HEK293 (cell line): ENCODE data around the gene CDH23.

Experiments used
- CTCF ChIA-PET: fragments of 350-600 bp; formaldehyde crosslinking; extraction: SDS; loops from one replicate; lab custom pipeline; 2021; ENCODE audit warnings: antibody characterized with exemption; lab: Yijun Ruan, JAX
- POLR2A ChIA-PET: fragments of 300-600 bp; formaldehyde crosslinking; extraction: SDS; loops from one replicate; lab custom pipeline; 2020; ENCODE audit warnings: antibody characterized with exemption, inconsistent platforms; lab: Yijun Ruan, JAX
- H3K27ac ChIP-seq: fragments of 200-500 bp; sonication (Bioruptor generic); 2 replicates; pipeline ENCODE4 v1.5.1; 2014; ENCODE audit warnings: low read depth, low read length, control low read depth, inconsistent platforms; ENCODE audit errors: extremely low read depth
- H3K36me3 ChIP-seq, 2 experiments: fragments of 200-500 bp in 1 of 2; sonication (Bioruptor generic) in 1 of 2; 1 replicate in 1 of 2; 2 replicates in 1 of 2; pipeline ENCODE4 v1.5.1; 2014 to 2017; ENCODE audit warnings: inconsistent platforms in 2 of 2, low read length in 2 of 2; ENCODE audit not compliant: control insufficient read depth in 2 of 2, insufficient read depth in 1 of 2
- H3K4me1 ChIP-seq: fragments of 200-500 bp; sonication (Bioruptor generic); 2 replicates; pipeline ENCODE4 v1.5.1; 2014; ENCODE audit warnings: mild to moderate bottlenecking, low read length, inconsistent platforms; ENCODE audit not compliant: control insufficient read depth, insufficient read depth
- H3K4me3 ChIP-seq: 2 replicates; pipeline ENCODE4 v1.5.1; 2011; ENCODE audit warnings: low read depth, mild to moderate bottlenecking, control low read depth, low read length, moderate library complexity
- H3K9me3 ChIP-seq: fragments of 200-500 bp; sonication (Bioruptor generic); 2 replicates; pipeline ENCODE4 v1.5.1; 2014; ENCODE audit warnings: low read depth, low read length, inconsistent platforms; ENCODE audit not compliant: control insufficient read depth, insufficient read depth
- GFI1B ChIP-seq: fragments of 450-650 bp; formaldehyde crosslinking; IDR thresholded peaks from 2 replicates; pipeline ENCODE4 v1.5.1; 2016; ENCODE audit warnings: missing biosample characterization, missing genetic modification characterization
- GLI2 ChIP-seq: fragments of 450-650 bp; formaldehyde crosslinking; IDR thresholded peaks from 2 replicates; pipeline ENCODE4; 2017; ENCODE audit warnings: missing biosample characterization, missing genetic modification characterization, low read depth, borderline replicate concordance
- GLIS1 ChIP-seq: fragments of 450-650 bp; formaldehyde crosslinking; IDR thresholded peaks from 2 replicates; pipeline ENCODE4 v1.5.1; 2016; ENCODE audit warnings: missing biosample characterization, missing genetic modification characterization
- KLF16 ChIP-seq: fragments of 450-650 bp; formaldehyde crosslinking; IDR thresholded peaks from 2 replicates; pipeline ENCODE4 v1.5.1; 2017; ENCODE audit warnings: missing biosample characterization, missing genetic modification characterization
- KLF7 ChIP-seq: fragments of 450-650 bp; formaldehyde crosslinking; IDR thresholded peaks from 2 replicates; pipeline ENCODE4 v1.5.1; 2016; ENCODE audit warnings: missing biosample characterization, missing genetic modification characterization, borderline replicate concordance
- MEIS1 ChIP-seq: sonication (generic); formaldehyde crosslinking; IDR thresholded peaks from 2 replicates; pipeline ENCODE4 v1.8.1; 2022; ENCODE audit warnings: missing genetic modification reagents, mild to moderate bottlenecking, borderline replicate concordance
- PRDM1 ChIP-seq: fragments of 450-650 bp; formaldehyde crosslinking; IDR thresholded peaks from 2 replicates; pipeline ENCODE4; 2016; ENCODE audit warnings: missing biosample characterization, missing genetic modification characterization
- RBAK ChIP-seq: fragments of 450-650 bp; formaldehyde crosslinking; IDR thresholded peaks from 2 replicates; pipeline ENCODE4 v1.5.1; 2016; ENCODE audit warnings: missing biosample characterization, missing genetic modification characterization
- YY2 ChIP-seq: fragments of 450-650 bp; formaldehyde crosslinking; IDR thresholded peaks from 2 replicates; pipeline ENCODE4 v1.5.1; 2016; ENCODE audit warnings: missing biosample characterization, missing genetic modification characterization
- ZBTB17 ChIP-seq: fragments of 450-650 bp; formaldehyde crosslinking; IDR thresholded peaks from 2 replicates; pipeline ENCODE4 v1.5.1; 2016; ENCODE audit warnings: missing biosample characterization, missing genetic modification characterization
- ZBTB20 ChIP-seq: fragments of 450-650 bp; formaldehyde crosslinking; IDR thresholded peaks from 2 replicates; pipeline ENCODE4 v1.5.1; 2016; ENCODE audit warnings: missing biosample characterization, missing genetic modification characterization
- ZFP69B ChIP-seq: fragments of 450-650 bp; formaldehyde crosslinking; IDR thresholded peaks from 2 replicates; pipeline ENCODE4 v1.5.1; 2016; ENCODE audit warnings: missing biosample characterization, missing genetic modification characterization
- ZNF146 ChIP-seq: fragments of 450-650 bp; formaldehyde crosslinking; IDR thresholded peaks from 2 replicates; pipeline ENCODE4 v1.5.1; 2016; ENCODE audit warnings: missing biosample characterization, missing genetic modification characterization
- ZNF16 ChIP-seq: fragments of 450-650 bp; formaldehyde crosslinking; IDR thresholded peaks from 2 replicates; pipeline ENCODE4 v1.5.1; 2016; ENCODE audit warnings: low read depth, missing biosample characterization, missing genetic modification characterization
- ZNF174 ChIP-seq: fragments of 450-650 bp; formaldehyde crosslinking; IDR thresholded peaks from 2 replicates; pipeline ENCODE4 v1.5.0; 2017; ENCODE audit warnings: missing biosample characterization, mild to moderate bottlenecking, missing genetic modification characterization
- ZNF223 ChIP-seq: fragments of 450-650 bp; formaldehyde crosslinking; IDR thresholded peaks from 2 replicates; pipeline ENCODE4 v1.5.1; 2016; ENCODE audit warnings: missing biosample characterization, missing genetic modification characterization
- ZNF248 ChIP-seq: fragments of 450-650 bp; formaldehyde crosslinking; IDR thresholded peaks from 2 replicates; pipeline ENCODE4 v1.5.1; 2017; ENCODE audit warnings: missing biosample characterization, missing genetic modification characterization
- ZNF266 ChIP-seq: fragments of 450-650 bp; formaldehyde crosslinking; IDR thresholded peaks from 2 replicates; pipeline ENCODE4 v1.5.1; 2016; ENCODE audit warnings: missing biosample characterization, missing genetic modification characterization, low read depth
- ZNF433 ChIP-seq: fragments of 450-650 bp; formaldehyde crosslinking; IDR thresholded peaks from 2 replicates; pipeline ENCODE4 v1.5.1; 2016; ENCODE audit warnings: missing biosample characterization, missing genetic modification characterization, low read depth
- ZNF501 ChIP-seq: fragments of 450-650 bp; formaldehyde crosslinking; IDR thresholded peaks from 2 replicates; pipeline ENCODE4 v1.5.1; 2016; ENCODE audit warnings: missing biosample characterization, missing genetic modification characterization
- ZNF514 ChIP-seq: fragments of 450-650 bp; formaldehyde crosslinking; IDR thresholded peaks from 2 replicates; pipeline ENCODE4 v1.5.1; 2016; ENCODE audit warnings: missing biosample characterization, missing genetic modification characterization
- ZNF521 ChIP-seq: fragments of 450-650 bp; formaldehyde crosslinking; IDR thresholded peaks from 2 replicates; pipeline ENCODE4 v1.5.1; 2017; ENCODE audit warnings: missing biosample characterization, mild to moderate bottlenecking, missing genetic modification characterization
- ZNF544 ChIP-seq: fragments of 450-650 bp; formaldehyde crosslinking; IDR thresholded peaks from 2 replicates; pipeline ENCODE4 v1.5.0; 2017; ENCODE audit warnings: missing biosample characterization, missing genetic modification characterization
- ZNF558 ChIP-seq: fragments of 450-650 bp; formaldehyde crosslinking; IDR thresholded peaks from 2 replicates; pipeline ENCODE4 v1.5.1; 2016; ENCODE audit warnings: missing biosample characterization, missing genetic modification characterization
- ZNF626 ChIP-seq: fragments of 450-650 bp; sonication (Bioruptor Pico); formaldehyde crosslinking; IDR thresholded peaks from 2 replicates; pipeline ENCODE4 v1.5.1; 2018; ENCODE audit warnings: missing biosample characterization, missing genetic modification characterization, inconsistent platforms
- ZNF639 ChIP-seq: fragments of 450-650 bp; formaldehyde crosslinking; IDR thresholded peaks from 2 replicates; pipeline ENCODE4 v1.5.1; 2016; ENCODE audit warnings: missing biosample characterization, missing genetic modification characterization
- ZNF707 ChIP-seq: fragments of 450-650 bp; formaldehyde crosslinking; IDR thresholded peaks from 2 replicates; pipeline ENCODE4 v1.5.1; 2016; ENCODE audit warnings: missing biosample characterization, missing genetic modification characterization
- ZSCAN23 ChIP-seq: fragments of 450-650 bp; formaldehyde crosslinking; IDR thresholded peaks from 2 replicates; pipeline ENCODE4 v1.5.1; 2016; ENCODE audit warnings: missing biosample characterization, missing genetic modification characterization
- TF ChIP-seq, protein P1 (sequence below): fragments of 450-650 bp; formaldehyde crosslinking; IDR thresholded peaks from 2 replicates; pipeline ENCODE4 v1.5.1; 2016; ENCODE audit warnings: missing biosample characterization, missing genetic modification characterization
- TF ChIP-seq, protein P2 (sequence below): fragments of 450-650 bp; formaldehyde crosslinking; IDR thresholded peaks from 2 replicates; pipeline ENCODE4 v1.5.1; 2016; ENCODE audit warnings: missing biosample characterization, missing genetic modification characterization

Gene CDH23

GRCh38 chr10:71857934-71858890, 461.5 kb downstream of the CDH23 start:
- POLR2A ChIA-PET: interaction anchor here (3.0 kb wide), 1 partner anchor 8 kb away, joined by 53 read pairs; the partner anchor contains the start of gene PSAP
- H3K27ac ChIP-seq: no peak overlapping the region
- CTCF ChIA-PET: no interaction called here

GRCh38 chr10:71860243-71861029, 463.7 kb downstream of the CDH23 start:
- Histone ChIP-seq H3K9me3 (no peaks in the 10 kb centered on the region), H3K4me1 (peaks cover 8% of the 10 kb centered on the region), H3K4me3 (no peak overlapping the region), H3K27ac (peak overlapping the region; percentile 57), H3K36me3 (no peaks in the 10 kb centered on the region)
- ChIA-PET POLR2A (interaction anchor here (0.7 to 3.0 kb wide), 4 partner anchors 10 to 415 kb away, joined by 3 to 53 read pairs (median 5); partner anchors contain the start of gene PSAP), CTCF (interaction anchor here (0.5 to 1.8 kb wide), 4 partner anchors 20 to 1254 kb away, joined by 3 to 4 read pairs (median 3); no protein-coding TSS in a partner anchor)
- TF ChIP-seq ZSCAN23 (tag by site-specific recombination) (no peak), ZBTB20 (tag by site-specific recombination) (no peak), MEIS1 (CRISPR knock-in tag) (no peak), ZNF514 (tag by site-specific recombination) (no peak), ZNF248 (tag by site-specific recombination) (no peak), ZNF223 (tag by site-specific recombination) (no peak), ZNF16 (tag by site-specific recombination) (no peak), ZNF544 (tag by site-specific recombination) (no peak), ZNF266 (no peak), ZNF501 (no peak; the same call in 1 of the 2 replicates), ZNF626 (tag by site-specific recombination) (no peak), GLIS1 (tag by site-specific recombination) (peak; percentile 89), GFI1B (tag by site-specific recombination) (no peak), KLF7 (no peak), ZNF639 (tag by site-specific recombination) (peak; percentile 77; the same call in 1 of the 2 replicates), KLF16 (tag by site-specific recombination) (no peak), ZFP69B (peak; percentile 97), ZNF146 (tag by site-specific recombination) (no peak), GLI2 (tag by site-specific recombination) (no peak), ZNF433 (tag by site-specific recombination) (no peak)
- TF ChIP-seq, protein P1, sequence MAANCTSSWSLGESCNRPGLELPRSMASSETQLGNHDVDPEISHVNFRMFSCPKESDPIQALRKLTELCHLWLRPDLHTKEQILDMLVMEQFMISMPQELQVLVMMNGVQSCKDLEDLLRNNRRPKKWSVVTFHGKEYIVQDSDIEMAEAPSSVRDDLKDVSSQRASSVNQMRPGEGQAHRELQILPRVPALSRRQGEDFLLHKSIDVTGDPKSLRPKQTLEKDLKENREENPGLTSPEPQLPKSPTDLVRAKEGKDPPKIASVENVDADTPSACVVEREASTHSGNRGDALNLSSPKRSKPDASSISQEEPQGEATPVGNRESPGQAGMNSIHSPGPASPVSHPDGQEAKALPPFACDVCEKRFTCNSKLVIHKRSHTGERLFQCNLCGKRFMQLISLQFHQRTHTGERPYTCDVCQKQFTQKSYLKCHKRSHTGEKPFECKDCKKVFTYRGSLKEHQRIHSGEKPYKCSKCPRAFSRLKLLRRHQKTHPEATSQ (tag by site-specific recombination): no peak
- TF ChIP-seq, protein P2, sequence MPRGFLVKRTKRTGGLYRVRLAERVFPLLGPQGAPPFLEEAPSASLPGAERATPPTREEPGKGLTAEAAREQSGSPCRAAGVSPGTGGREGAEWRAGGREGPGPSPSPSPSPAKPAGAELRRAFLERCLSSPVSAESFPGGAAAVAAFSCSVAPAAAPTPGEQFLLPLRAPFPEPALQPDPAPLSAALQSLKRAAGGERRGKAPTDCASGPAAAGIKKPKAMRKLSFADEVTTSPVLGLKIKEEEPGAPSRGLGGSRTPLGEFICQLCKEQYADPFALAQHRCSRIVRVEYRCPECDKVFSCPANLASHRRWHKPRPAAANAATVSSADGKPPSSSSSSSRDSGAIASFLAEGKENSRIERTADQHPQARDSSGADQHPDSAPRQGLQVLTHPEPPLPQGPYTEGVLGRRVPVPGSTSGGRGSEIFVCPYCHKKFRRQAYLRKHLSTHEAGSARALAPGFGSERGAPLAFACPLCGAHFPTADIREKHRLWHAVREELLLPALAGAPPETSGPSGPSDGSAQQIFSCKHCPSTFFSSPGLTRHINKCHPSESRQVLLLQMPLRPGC (tag by site-specific recombination): peak; percentile 85

More at GRCh38 chr10:71857934-71858890, 461.5 kb downstream of the CDH23 start:
- Histone ChIP-seq H3K9me3 (no peaks in the 10 kb centered on the region), H3K4me3 (no peak overlapping the region), H3K36me3 (no peaks in the 10 kb centered on the region), H3K4me1 (peaks cover 8% of the 10 kb centered on the region)
- no peak for TF ChIP-seq ZNF639 (tag by site-specific recombination)
- TF ChIP-seq YY2: no peak
- no peak for TF ChIP-seq ZNF558 (tag by site-specific recombination)
- peak; percentile 96 for TF ChIP-seq PRDM1 (tag by site-specific recombination)
- no peak for TF ChIP-seq ZBTB20 (tag by site-specific recombination)
- TF ChIP-seq ZBTB17 (tag by site-specific recombination): peak; percentile 82
- no peak for TF ChIP-seq RBAK
- TF ChIP-seq ZNF521 (tag by site-specific recombination): no peak
- no peak for TF ChIP-seq ZNF174 (tag by site-specific recombination)
- TF ChIP-seq ZNF707 (tag by site-specific recombination): no peak
